DMS53 treated with DMSO at 0.1 percent for 48 hours (cell line): ENCODE measurements around the gene ZNF548.
"Not testable (repeated sequence)": the region's sequence is repeated elsewhere in the genome, so short reads cannot be mapped to it uniquely, and the experiment has no call there.

Source experiments
- DNase-seq: peaks from one replicate; lab custom pipeline; 2025; ENCODE audit not compliant: unreplicated experiment; lab: John Stamatoyannopoulos, UW

The ZNF548 gene

DNA sequence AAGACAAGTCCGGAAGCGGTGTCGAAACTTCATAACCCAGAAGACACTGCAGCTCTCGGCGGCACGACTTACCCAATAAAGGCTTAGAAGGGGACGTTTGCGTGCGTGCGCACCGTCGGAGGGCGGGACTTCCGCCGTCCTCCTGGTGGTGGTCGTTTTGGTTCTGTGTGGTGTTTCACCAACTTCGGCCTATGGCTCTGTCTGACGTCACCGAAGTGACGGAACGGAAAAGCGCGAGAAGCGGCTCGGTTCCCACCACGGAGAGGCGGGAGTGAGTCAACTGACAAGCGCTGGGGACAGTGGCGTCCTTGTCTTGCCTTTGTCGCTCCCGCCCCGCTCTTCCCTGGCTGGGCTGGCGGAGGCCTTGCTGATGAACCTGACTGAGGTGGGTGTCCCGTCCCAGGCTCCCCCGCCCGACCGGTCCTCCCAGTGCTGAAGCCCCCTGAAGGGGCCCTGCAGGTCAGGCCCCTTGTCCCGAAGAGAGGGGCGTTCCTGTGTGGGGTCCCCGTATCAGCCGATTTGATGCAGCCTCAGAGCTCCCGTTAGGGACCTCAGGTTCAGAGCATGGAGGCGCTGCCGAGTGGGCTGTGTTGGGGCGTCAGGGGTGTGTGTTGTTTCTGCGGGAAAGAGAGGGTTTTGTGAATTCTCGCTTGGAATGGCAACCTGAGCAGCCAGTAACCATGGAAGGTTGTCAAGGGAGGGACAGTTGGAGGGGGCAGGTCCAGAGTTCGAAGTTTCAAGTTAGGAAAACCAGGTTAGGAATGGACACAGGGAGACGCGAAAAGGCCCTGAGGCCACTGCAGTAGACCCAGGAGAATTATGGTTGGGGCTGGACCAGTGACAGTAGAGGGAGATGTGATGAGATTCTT, at the start of gene ZNF548:
Gene ZNF548 (plus strand): TSS at position 125 of the 869 bp plus-strand sequence. CDS start 246 bp downstream, at position 371.
- DNase-seq: peak; percentile 94

DNA sequence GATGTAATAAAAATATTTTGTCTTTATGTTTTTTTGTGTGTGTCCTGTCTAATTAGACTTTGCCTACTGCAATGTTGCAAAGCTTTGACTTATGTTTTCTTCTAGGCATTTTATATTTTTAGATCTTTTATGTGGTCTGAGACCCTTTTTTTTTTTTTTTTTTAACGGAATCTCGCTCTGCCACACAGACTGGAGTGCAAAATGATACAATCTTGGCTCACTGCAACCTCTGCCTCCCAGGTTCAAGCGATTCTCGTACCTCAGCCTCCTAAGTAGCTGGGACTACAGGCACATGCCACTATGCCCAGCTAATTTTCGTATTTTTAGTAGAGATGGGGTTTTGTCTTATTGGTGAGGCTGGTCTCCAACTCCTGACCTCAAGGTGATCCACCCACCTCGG, 47.1 kb upstream of the ZNF548 start:
- DNase-seq: no peak

DNA sequence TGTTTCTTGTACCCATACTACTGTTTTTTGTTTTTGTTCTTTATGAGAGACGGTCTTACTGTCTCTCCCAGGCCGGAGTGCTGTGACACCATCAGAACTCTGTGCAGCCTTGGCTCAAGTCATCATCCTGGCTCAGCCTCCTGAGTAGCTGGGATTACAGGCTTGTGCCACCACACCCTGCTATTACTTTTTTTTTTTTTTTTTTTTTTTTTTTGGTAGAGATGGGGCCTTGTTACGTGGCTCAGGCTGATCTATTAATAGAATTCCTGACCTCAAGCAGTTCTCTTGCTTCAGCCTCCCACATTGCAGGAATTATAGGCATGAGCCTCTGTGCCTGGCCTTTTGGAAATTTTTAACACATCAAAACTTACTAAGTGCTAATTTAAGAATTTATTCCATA, 41.5 kb upstream of the ZNF548 start:
- DNase-seq: no peak

DNA sequence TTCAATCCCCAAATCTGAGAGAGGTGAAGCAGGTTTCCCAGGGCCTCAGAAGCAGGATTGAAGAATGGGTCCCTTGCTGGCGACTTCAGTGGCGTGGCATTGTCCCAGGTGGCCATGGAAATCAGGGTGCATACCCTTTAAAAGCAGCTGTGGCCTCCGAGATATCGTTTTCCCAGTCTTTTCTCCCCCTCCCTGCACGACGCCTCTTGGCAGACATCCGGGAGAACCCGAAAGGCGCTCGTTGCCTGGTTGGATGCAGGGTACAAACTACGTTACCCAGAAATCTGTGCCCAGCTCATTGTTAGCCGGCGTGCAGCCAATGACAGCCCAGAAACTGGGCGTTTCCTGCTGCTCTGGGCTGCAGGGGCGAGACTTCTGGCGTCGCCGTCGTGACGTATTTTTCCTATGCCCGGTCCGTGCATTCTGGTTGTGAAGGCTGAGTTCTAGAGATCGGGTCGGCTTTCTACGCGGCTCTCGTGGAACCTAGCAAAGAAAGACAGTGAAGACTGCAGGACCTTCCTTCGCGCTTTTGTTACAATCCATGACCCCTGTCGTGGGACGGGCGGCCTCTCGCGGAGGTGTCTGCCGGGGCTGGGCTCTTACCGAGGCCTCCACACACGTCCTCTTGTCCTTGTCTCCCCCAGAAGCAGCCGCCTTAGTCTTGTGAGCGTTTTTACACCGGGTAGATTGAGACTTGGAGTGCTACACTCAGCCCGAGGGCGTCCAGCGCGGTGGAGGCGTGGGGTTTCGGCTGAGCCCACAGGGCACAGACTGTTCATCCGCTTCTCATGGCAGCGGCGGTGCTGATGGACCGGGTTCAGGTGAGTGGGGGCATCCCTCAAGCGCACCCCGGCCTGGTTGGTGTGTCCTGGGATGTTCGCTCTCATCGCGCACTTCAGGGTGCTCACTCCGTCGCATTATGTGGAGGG, 38.5 kb upstream of the ZNF548 start, which contains the start of gene ZNF304:
Gene ZNF304 (plus strand): TSS at position 395 of the 929 bp plus-strand sequence. CDS start 394 bp downstream, at position 789.
- DNase-seq: peak; percentile 92

DNA sequence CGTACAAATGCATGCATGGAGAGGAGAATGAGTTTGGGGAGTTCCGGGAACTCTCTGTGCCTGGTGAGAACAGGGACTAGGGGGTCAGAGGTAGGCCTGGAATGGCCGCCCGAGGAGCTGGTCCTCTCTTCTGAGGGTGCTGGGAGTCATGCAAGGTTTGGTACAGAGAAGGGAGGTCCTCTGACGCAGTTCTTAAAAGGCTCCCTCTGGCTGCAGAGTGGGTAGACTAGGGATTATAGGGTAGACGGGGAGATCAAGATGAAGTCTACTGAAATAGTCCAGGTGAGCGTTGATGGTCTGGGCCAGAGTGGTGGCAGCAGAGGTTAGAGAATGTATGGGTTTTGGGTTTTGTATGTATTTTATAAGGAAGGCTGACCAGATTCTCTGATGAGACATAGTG, 37.8 kb upstream of the ZNF548 start:
- no peak for DNase-seq

GRCh38 chr19:57355916-57356315, 33.7 kb upstream of the ZNF548 start:
- no peak for DNase-seq

GRCh38 chr19:57357406-57357805, 32.2 kb upstream of the ZNF548 start:
- DNase-seq: no peak

GRCh38 chr19:57359300-57359699, 30.4 kb upstream of the ZNF548 start:
- no peak for DNase-seq

GRCh38 chr19:57362419-57362818, 27.2 kb upstream of the ZNF548 start:
- DNase-seq: no peak

DNA sequence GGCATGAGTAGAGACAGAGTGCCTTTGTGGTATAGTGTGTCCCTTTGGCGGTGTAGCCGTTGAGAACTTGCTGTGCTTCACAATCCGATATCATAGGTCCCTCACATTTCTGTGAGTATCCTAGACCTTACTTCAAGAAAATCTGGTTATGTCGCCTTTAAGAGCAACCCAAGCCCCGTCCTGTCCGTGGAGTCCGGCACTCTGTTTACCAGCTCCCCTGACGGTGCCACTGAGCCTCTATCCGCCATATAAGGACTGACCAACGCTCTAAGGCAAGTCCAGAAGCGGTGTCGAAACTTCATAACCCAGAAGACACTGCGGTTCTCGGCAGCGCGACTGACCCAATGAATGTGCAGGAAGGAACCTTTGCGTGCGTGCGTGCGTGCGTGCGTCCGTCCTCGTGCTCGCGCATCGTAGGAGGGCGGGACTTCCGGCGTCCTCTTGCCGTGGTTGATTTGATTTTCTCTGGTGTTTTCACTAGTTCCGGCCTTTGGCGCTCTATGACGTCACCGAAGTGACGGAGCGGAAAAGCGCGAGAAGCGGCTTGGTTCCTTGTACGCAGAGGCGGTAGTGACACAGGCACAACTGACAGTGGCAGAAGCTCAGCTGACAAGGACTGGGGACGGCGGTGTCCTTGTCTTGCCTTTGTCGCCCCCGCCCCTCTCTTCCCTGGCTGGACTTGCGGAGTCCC, 26.5 kb upstream of the ZNF548 start, which contains the start of the genes TRAPPC2B and ZNF547:
Gene TRAPPC2B (plus strand): TSS at position 555 of the 691 bp plus-strand sequence. CDS start 1,283 bp downstream, outside the sequence.
Gene ZNF547 (plus strand): TSS at position 555 of the 691 bp plus-strand sequence. CDS start 5,005 bp downstream, outside the sequence.
- DNase-seq: peak; percentile 98

- DNase-seq: no peak
Observed at GRCh38 chr19:57363688-57364181, 25.9 kb upstream of the ZNF548 start.

DNA sequence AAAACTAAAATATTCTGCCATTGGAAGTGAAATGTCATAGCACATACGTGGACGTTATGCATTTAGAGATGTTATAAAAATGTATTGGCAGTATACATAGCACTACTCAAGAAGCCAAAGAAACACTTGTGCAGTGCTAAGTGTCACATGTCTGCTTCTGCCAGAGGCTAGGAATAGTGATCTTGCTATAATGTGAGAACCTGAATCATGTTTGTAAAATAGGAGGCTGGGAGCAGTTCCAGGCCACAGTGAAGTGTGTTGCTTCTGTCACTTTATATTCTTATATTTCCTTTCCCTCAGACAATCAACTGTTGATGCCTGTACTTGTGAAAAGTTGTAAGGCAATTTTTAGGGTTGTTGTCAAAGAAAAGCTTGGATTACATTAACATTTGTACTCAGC, 22.9 kb upstream of the ZNF548 start:
- DNase-seq: no peak

GRCh38 chr19:57374179-57374578, 15.5 kb upstream of the ZNF548 start:
- no peak for DNase-seq

- not testable (repeated sequence) for DNase-seq
Observed at GRCh38 chr19:57374647-57375046, 15.0 kb upstream of the ZNF548 start.

- DNase-seq: no peak
Observed at GRCh38 chr19:57376151-57376550, 13.5 kb upstream of the ZNF548 start.

- no peak for DNase-seq
Observed at GRCh38 chr19:57377498-57378146, 12.0 kb upstream of the ZNF548 start.

DNA sequence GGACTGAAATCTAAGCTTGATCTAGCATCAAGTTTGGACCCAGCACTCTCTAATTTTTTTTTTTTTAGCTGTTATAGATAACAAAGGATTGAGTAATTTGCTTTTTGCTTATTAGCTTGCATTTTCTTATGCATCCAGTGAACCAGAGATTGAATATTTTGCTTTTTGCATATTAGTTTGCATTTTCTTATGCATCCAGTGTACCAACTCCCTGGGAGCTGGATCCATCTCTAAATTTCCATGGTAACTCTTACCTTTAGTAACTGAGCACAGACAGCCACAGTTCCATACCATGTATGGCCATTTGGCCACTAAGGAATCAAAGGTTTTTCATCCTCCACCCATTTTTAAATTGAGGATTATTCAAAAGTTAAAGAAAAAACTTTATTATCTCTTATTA, 8.7 kb upstream of the ZNF548 start:
- DNase-seq: no peak

DNA sequence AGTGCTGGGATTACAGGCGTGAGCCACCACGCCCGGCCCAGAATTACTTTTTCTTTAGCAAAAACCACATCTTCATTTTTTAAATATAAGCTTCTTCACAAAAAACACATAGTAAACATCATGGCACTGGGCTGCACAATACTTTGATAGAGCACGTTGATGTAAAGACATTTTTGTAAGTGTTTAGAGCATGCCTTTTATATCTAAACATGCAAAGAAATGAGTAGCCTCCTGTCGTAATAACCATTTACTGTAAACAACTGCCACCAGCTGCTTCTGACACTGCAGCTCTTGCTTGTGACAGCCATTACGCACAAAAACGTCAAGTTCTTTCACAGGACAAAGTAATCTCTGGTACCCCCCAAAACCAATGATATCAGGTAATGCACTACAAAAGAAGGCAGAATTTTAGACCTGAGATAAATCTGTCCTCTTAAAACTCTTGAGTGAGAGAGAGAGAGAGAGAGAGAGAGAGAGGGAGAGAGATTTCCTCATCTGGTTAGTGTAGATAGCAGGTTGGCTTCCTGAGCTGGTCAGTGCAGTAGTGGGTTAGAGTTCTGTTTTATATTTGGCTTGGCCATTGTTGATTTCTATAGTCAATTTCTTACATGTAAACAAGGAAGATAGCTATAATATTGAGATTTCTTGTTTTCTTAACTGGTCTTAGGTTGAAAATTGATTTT, 6.7 kb upstream of the ZNF548 start:
- DNase-seq: no peak

- DNase-seq: no peak
Observed at GRCh38 chr19:57389194-57389729, 392 bp upstream of the ZNF548 start.
